SK-N-MC (cell line): ENCODE data around the gene SLC6A9.

Source experiments
- EZH2 ChIP-seq: fragments of 200-600 bp; sonication (generic); IDR thresholded peaks from one replicate; pipeline ENCODE4 v1.6.1; 2017; ENCODE audit warnings: antibody characterized with exemption
- FOXP2 ChIP-seq: optimal IDR thresholded peaks from 2 replicates; pipeline ENCODE3; 2011; ENCODE audit warnings: mild to moderate bottlenecking, moderate library complexity; ENCODE audit not compliant: insufficient read depth; ENCODE audit errors: extremely low read length, control extremely low read depth
- POLR2AphosphoS5 ChIP-seq: IDR thresholded peaks from 2 replicates; pipeline ENCODE4 v1.6.1; 2012; ENCODE audit warnings: mild to moderate bottlenecking, low read depth, low read length, borderline replicate concordance

- TF ChIP-seq POLR2AphosphoS5, result no peak
- no peak for TF ChIP-seq EZH2
- TF ChIP-seq FOXP2, result no peak
Measured at GRCh38 chr1:44061857-44062256, 30.6 kb upstream of the SLC6A9 start.
